ENCODE results near the gene PNCK.
A peak's percentile ranks its signal among the peaks of the same experiment; 100 is the strongest.
"Not testable (repeated sequence)": the region's sequence is repeated elsewhere in the genome, so short reads cannot be mapped to it uniquely, and the experiment has no call there.

Gene PNCK

GRCh38 chrX:153673428-153674218, at the start of gene PNCK:
PNCK (minus strand) TSS chrX:153673813; CDS start chrX:153673076, 737 bp downstream.
- DNase-seq: no peak

GRCh38 chrX:153722704-153723350, 49.2 kb upstream of the PNCK start:
- DNase-seq: no peak

- DNase-seq: no peak
Observed at GRCh38 chrX:153719701-153720100, 46.1 kb upstream of the PNCK start.

- no peak for DNase-seq
Observed at GRCh38 chrX:153719238-153719637, 45.6 kb upstream of the PNCK start.

- no peak for DNase-seq
Observed at GRCh38 chrX:153717445-153717844, 43.8 kb upstream of the PNCK start.

GRCh38 chrX:153714256-153714655, 40.6 kb upstream of the PNCK start:
- DNase-seq: no peak

- DNase-seq: no peak
Observed at GRCh38 chrX:153709726-153710674, 36.4 kb upstream of the PNCK start.

GRCh38 chrX:153708415-153708814, 34.8 kb upstream of the PNCK start:
- peak; percentile 71 for DNase-seq

- DNase-seq: no peak
Observed at GRCh38 chrX:153707406-153707805, 33.8 kb upstream of the PNCK start.

GRCh38 chrX:153706799-153707198, 33.2 kb upstream of the PNCK start:
- no peak for DNase-seq

- not testable (repeated sequence) for DNase-seq
Observed at GRCh38 chrX:153705403-153706060, 31.9 kb upstream of the PNCK start.

GRCh38 chrX:153704631-153705402, 31.2 kb upstream of the PNCK start:
- not testable (repeated sequence) for DNase-seq

GRCh38 chrX:153704021-153704526, 30.5 kb upstream of the PNCK start:
- no peak for DNase-seq

- DNase-seq: no peak
Observed at GRCh38 chrX:153703036-153703370, 29.4 kb upstream of the PNCK start.

- no peak for DNase-seq
Observed at GRCh38 chrX:153702336-153703035, 28.9 kb upstream of the PNCK start.

- no peak for DNase-seq
Observed at GRCh38 chrX:153701706-153702105, 28.1 kb upstream of the PNCK start.

- no peak for DNase-seq
Observed at GRCh38 chrX:153700967-153701366, 27.4 kb upstream of the PNCK start.

- DNase-seq: no peak
Observed at GRCh38 chrX:153700376-153700945, 26.8 kb upstream of the PNCK start.

- DNase-seq: not testable (repeated sequence)
Observed at GRCh38 chrX:153699784-153700371, 26.3 kb upstream of the PNCK start.

GRCh38 chrX:153699210-153699783, 25.7 kb upstream of the PNCK start:
- DNase-seq: not testable (repeated sequence)
